Measurements from ENCODE around the gene LRRC4B.

DNA sequence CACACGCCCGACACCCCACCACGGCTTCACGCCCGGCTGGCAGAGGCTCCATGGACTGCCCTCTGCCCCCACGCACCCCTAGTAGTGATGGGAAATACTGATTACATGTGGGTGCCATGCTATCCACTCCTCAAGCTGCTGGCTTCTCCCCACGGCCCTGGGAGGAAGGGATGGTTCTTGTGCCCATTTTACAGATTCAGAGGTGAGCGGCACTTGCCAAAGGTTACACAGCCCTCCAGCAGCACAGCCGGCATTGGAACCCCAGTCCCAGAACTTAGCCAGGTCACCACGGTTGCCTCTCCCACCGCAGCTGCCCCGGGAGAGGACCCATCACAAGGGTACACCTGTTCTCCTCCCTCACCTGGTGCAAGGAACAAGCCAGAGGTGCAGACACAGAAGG lies 13.2 kb downstream of the LRRC4B start:
- TF ChIP-seq POLR2A (IDR thresholded peaks at IDR 0.05) = no peak
- TF ChIP-seq, protein P1, sequence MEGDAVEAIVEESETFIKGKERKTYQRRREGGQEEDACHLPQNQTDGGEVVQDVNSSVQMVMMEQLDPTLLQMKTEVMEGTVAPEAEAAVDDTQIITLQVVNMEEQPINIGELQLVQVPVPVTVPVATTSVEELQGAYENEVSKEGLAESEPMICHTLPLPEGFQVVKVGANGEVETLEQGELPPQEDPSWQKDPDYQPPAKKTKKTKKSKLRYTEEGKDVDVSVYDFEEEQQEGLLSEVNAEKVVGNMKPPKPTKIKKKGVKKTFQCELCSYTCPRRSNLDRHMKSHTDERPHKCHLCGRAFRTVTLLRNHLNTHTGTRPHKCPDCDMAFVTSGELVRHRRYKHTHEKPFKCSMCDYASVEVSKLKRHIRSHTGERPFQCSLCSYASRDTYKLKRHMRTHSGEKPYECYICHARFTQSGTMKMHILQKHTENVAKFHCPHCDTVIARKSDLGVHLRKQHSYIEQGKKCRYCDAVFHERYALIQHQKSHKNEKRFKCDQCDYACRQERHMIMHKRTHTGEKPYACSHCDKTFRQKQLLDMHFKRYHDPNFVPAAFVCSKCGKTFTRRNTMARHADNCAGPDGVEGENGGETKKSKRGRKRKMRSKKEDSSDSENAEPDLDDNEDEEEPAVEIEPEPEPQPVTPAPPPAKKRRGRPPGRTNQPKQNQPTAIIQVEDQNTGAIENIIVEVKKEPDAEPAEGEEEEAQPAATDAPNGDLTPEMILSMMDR (IDR thresholded peaks at IDR 0.05) = no peak

All from heart left ventricle (tissue), 13 donors.